Cardiac muscle cell (in vitro differentiated cells and primary cell): ENCODE data around the gene SECTM1. TPM values are rescaled to one million over a fixed set of nuclear protein-coding genes. Genes with fewer than 3 reads are reported as not detected.

Experiments used
- DNase-seq, 2 donors: peaks; one replicate each; pipeline versions ENCODE4 v3.0.0 to v3.0.0-alpha.2; 2010 to 2017; ENCODE audit warnings: low read depth in 1 of 2, low spot score in 1 of 2
- H3K27ac ChIP-seq: fragments of 200-600 bp; sonication (generic); 2 replicates; pipeline ENCODE4 v1.5.1; 2016
- H3K27me3 ChIP-seq: fragments of 200-600 bp; sonication (generic); 2 replicates; pipeline ENCODE4 v1.6.0; 2016; ENCODE audit warnings: control low read depth
- H3K36me3 ChIP-seq: fragments of 200-600 bp; sonication (generic); 2 replicates; pipeline ENCODE4 v1.5.1; 2016; ENCODE audit warnings: control low read depth
- H3K4me1 ChIP-seq: fragments of 200-600 bp; sonication (generic); 2 replicates; pipeline ENCODE4 v1.8.1; 2017; ENCODE audit warnings: low read depth, mild to moderate bottlenecking, mixed run types
- H3K4me3 ChIP-seq: fragments of 200-600 bp; sonication (generic); 2 replicates; pipeline ENCODE4 v1.5.1; 2016; ENCODE audit warnings: mild to moderate bottlenecking
- H3K9me3 ChIP-seq: fragments of 200-600 bp; sonication (generic); 2 replicates; pipeline ENCODE4 v1.5.1; 2017; ENCODE audit warnings: low read depth, mild to moderate bottlenecking, control low read depth
- polyA plus RNA-seq: library from polyadenylated mRNA; unstranded; fragments of >200 nt; fragmentation: Nextera tagmentation; extraction: Ambion mirVana; gene quantifications from 2 replicates; pipeline ENCODE4 v1.2.1, GENCODE V29; 2016
- total RNA-seq: library from RNA; depleted of rRNA; stranded (reverse); fragments of >200 nt; gene quantifications from 2 replicates; pipeline ENCODE4 v1.2.3, GENCODE V29; 2016
- TF ChIP-seq, protein P1 (sequence below): IDR thresholded peaks from 2 replicates; pipeline ENCODE4 v1.5.1; 2012; ENCODE audit warnings: low read depth, mild to moderate bottlenecking, low read length

Gene SECTM1
- total and polyA plus RNA-seq, 2 experiments from 2014 or later: not detected

DNA sequence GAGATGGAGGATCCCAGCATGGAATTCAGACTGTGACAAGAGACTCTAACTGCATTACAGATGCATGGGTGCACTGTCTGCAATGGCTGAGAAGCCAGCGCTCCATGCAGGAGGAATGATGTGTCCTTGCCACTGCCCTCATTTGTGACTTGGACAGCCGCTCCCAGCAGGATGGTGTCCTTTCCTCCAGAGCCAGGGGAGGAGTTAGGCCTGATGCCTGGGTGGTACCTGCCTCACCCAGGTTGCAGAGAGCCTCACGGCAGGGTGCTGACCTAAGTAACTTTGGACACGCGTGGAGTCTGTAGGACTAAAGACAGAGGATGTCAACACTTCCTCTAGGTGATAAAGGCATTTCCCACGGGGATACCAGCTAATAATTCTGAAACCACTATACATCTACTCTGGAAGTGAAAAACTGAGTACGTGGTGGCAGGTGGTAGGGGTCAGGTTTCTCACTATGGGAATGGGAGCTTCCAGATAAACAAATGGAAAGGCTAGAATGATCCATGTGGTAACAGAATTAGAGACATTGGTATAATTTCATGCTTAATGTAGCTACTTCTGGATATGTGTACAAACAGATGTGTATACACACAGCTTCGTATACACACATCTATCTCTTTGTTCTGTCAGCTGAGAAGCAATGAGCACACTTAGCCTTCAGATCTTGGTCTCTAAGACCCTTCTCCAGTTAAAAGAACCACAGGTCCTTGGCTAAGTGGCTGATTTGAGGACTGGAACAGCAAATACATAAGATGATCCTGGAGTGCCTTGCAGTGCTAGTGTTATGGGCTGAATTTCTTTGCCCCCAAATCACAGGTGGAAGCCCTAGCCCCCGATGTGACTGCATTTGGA lies 46.3 kb downstream of the SECTM1 start:
- Histone ChIP-seq H3K4me1 (peaks cover 10% of the 10 kb centered on the region), H3K9me3 (no peaks in the 10 kb centered on the region), H3K4me3 (no peak overlapping the region), H3K27me3 (no peaks in the 10 kb centered on the region), H3K27ac (no peak overlapping the region), H3K36me3 (no peaks in the 10 kb centered on the region)
- DNase-seq: no peak
- TF ChIP-seq, protein P1, sequence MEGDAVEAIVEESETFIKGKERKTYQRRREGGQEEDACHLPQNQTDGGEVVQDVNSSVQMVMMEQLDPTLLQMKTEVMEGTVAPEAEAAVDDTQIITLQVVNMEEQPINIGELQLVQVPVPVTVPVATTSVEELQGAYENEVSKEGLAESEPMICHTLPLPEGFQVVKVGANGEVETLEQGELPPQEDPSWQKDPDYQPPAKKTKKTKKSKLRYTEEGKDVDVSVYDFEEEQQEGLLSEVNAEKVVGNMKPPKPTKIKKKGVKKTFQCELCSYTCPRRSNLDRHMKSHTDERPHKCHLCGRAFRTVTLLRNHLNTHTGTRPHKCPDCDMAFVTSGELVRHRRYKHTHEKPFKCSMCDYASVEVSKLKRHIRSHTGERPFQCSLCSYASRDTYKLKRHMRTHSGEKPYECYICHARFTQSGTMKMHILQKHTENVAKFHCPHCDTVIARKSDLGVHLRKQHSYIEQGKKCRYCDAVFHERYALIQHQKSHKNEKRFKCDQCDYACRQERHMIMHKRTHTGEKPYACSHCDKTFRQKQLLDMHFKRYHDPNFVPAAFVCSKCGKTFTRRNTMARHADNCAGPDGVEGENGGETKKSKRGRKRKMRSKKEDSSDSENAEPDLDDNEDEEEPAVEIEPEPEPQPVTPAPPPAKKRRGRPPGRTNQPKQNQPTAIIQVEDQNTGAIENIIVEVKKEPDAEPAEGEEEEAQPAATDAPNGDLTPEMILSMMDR: no peak

GRCh38 chr17:82285141-82285540 lies 48.4 kb downstream of the SECTM1 start:
- no peak overlapping the region for H3K27ac ChIP-seq
- H3K9me3 ChIP-seq: no peaks in the 10 kb centered on the region

DNA sequence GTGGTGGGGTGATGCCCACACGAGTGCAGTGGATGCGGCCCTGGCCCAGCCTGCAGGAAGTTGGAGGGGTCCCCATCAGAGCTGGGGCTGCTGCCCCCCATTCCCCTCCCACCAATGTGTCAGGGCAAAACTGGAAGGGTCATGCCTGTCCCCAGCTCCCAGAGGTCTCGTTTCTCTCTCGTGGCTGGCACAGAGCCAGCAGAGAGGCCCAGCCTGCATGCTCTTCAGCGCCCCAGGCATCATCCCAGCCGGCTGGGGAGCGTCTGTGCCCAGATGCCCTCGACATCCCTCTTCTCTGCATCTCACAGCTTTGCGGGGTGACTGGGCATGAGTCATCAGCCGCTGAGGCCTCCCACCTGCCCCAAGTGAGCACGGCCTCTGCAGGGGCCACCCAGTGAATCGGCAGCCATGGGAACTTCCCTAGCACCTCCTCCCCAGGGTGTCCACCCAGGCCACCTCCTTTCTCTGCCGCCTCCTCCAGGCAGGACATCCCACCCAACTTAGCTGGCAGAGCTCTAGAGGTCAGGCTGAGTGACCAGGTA lies 50.3 kb downstream of the SECTM1 start:
- H3K9me3 ChIP-seq: no peaks in the 10 kb centered on the region
- no peaks in the 10 kb centered on the region for H3K27me3 ChIP-seq
- peak; percentile 30 to 58 for DNase-seq

More at GRCh38 chr17:82285141-82285540, 48.4 kb downstream of the SECTM1 start:
- TF ChIP-seq, protein P1: no peak
- no peak for DNase-seq
- no peak overlapping the region for H3K4me3 ChIP-seq
- no peaks in the 10 kb centered on the region for H3K36me3 ChIP-seq
- peaks cover 5% of the 10 kb centered on the region for H3K4me1 ChIP-seq
- no peaks in the 10 kb centered on the region for H3K27me3 ChIP-seq

DNA sequence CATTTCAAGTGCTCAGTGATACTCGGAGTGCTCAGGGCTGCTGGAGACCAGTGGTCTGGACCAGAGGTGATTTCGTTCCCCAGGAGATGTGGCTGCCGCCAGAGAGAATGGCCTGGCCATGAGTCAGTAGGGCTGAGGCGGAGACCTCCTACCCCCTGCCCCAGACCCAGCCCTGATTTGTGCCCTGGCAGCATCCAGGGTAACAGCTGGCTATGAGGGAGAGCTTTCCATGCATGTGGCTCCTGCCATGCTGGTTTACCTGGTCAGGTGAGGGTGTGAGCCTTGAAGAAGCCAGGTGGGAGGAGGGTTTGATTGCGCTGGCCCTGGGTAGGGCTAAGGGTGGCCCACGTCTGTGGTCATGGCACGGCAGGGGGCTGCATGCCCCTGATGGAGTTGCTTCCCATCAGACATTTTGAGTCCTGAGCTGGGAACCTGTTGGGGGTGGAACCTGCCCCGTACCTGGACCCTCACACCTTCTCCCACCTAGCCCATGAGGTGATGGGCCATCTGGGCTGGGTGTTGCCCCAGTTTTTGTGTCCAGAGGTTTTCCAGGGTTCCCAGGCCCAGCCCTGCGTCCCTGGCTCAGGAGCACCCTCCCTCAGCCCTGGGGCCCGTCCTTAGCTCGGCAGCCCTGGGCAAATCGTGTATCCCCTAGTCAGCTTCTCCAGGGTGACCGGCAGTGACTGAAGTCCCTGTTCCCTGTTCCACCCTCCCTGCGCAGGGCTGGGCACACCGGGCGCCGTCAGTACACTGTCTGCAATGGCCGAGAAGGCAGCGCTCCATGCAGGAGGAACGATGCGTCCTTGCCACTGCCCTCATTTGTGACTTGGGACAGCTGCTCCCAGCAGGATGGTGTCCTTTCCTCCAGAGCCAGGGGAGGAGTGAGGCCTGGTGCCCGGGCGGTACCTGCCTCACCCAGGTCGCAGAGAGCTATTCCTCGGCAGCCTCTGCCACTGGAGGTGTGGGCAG lies 51.0 kb downstream of the SECTM1 start:
- Histone ChIP-seq H3K4me1 (no peaks in the 10 kb centered on the region), H3K27me3 (no peaks in the 10 kb centered on the region), H3K27ac (no peak overlapping the region), H3K9me3 (no peaks in the 10 kb centered on the region), H3K4me3 (no peak overlapping the region), H3K36me3 (no peaks in the 10 kb centered on the region)
- TF ChIP-seq, protein P1: no peak
- DNase-seq: no peak

More for the DNA sequence above, 50.3 kb downstream of the SECTM1 start:
- H3K27ac ChIP-seq: no peak overlapping the region
- TF ChIP-seq, protein P1: no peak
- H3K4me1 ChIP-seq: no peaks in the 10 kb centered on the region
- H3K4me3 ChIP-seq: no peak overlapping the region
- no peaks in the 10 kb centered on the region for H3K36me3 ChIP-seq

- H3K36me3 ChIP-seq: no peaks in the 10 kb centered on the region
- no peaks in the 10 kb centered on the region for H3K9me3 ChIP-seq
- H3K27me3 ChIP-seq: no peaks in the 10 kb centered on the region
- TF ChIP-seq, protein P1: no peak
- no peak for DNase-seq
- H3K27ac ChIP-seq: no peak overlapping the region
- H3K4me1 ChIP-seq: no peaks in the 10 kb centered on the region
- no peak overlapping the region for H3K4me3 ChIP-seq
These were observed 51.9 kb downstream of the SECTM1 start for GRCh38 chr17:82281502-82282238.
